ENCODE data around the gene ROPN1B.
A peak's percentile ranks its signal among the peaks of the same experiment; 100 is the strongest.
"Not testable (repeated sequence)": the region's sequence is repeated elsewhere in the genome, so short reads cannot be mapped to it uniquely, and the experiment has no call there.

Gene ROPN1B

GRCh38 chr3:125958511-125959316, 10.3 kb upstream of the ROPN1B start:
- no peak for DNase-seq (ENCODE audit: low read depth)

GRCh38 chr3:125959317-125960065, 9.5 kb upstream of the ROPN1B start:
- DNase-seq (ENCODE audit: low read depth): no peak

- DNase-seq (ENCODE audit: low read depth): no peak
Measured at GRCh38 chr3:125960066-125960424, 8.9 kb upstream of the ROPN1B start.

DNA sequence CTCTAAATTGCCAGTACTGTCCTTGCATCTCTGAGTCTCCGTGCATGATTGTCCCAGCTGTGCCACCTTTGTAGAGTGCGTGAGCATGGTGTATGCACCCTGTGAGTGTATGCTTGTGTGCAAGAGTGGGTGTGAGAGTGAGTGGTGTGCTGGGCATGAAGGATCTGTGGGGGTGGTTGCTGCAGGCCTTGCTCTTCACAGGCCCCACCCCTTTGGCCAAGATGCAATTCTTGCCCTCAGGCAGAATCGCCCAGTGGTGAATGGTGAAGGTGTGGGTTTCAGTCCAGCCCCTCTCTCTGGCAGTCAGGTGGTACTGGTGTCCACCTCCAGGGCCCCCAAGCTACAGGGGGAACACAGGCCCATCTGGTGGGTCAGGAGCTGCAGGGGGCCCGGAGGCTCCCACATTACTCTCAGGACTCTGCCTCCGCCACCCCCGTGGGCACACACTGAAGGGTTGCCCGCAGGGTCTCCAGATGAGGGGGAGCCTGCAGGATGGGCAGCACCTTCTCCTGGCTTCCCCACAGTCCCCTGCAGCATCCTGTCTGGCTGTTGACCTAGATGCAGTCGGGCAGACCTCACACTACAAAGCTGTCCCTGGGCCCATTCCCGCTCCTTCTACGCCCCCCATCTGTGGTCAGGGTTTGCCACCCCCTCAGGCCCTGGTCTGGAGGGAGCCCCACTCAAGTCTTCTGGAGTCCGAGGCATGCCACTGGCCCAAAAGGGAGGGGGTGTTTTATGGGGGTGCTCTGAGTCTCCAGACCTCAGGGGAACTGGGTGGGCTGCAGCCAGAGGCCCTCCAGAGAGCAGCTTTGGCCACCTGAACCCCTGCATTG, 8.3 kb upstream of the ROPN1B start:
- no peak for DNase-seq (ENCODE audit: low read depth)

DNA sequence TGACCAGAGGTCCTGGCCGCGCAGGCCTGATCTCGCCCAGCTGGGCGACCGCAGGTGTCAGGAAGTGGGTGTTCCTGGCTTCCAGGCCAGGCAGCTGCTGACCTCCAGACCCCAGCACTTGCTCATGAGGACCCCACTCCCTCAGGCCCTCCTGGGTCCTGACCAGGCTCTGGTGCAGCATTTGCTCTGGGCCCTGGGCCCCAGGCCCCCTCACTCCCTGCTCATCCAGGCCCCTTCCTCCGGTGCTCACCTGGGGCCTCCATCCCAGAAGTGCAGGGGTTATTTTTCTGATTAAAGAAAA, 7.7 kb upstream of the ROPN1B start:
- no peak for DNase-seq (ENCODE audit: low read depth)

DNA sequence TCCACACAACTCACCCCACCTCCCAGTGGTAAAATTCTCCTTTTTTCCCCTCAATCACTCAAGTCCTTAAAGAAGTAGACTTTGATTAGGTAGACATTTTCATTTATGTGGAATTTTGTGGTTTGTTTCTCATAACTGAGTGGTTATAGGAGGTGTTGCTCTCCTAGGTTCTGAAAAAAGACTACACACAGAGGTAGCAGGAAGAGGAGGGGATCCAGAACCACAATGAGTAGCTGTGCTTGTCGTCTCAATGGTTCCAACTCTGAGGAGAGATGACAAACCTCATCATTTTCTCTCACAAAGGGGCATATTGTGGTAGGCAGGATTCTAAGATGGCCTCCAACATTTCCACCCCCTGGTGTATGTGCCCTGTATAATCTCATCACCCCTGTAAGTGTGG, 5.1 kb upstream of the ROPN1B start:
- DNase-seq (ENCODE audit: low read depth): not testable (repeated sequence)

GRCh38 chr3:125965505-125965904, 3.5 kb upstream of the ROPN1B start:
- no peak for DNase-seq (ENCODE audit: low read depth)

DNA sequence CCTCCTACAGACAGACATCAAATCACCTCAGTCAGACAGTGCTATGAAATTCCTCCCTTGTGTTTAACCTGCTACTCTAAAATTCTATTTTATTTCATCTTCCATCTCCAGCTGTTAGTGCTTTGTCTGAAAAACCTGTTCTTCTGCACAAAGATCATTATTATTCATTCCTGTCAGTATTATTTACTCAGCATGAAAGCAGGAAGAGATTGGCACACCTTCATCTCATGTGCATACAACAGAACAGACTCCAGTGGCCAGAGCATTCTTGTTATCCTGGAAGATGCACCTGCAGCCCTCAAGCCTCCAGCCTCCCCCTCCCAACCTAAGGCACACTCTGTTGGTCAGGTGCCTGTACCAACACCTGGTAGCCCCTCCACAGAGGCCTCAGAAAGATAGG, 1.8 kb upstream of the ROPN1B start:
- no peak for DNase-seq (ENCODE audit: low read depth)

DNA sequence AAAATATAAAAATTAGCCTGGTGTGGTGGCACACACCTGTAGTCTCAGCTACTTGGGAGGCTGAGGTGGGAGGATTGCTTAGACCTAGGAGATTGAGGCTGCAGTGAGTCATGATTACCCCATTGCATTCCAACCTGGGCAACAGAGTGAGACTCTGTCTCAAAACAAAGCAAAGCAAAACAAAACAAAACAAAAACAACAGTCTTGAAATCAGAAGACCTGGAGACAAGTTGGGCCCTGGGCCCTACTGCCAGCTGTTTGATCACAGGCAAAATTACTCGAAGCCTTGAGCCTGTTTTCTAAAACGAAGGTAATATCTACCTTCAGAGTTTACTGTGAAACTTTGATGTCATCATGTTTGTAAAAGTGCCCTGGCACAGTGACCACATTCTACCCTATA, 857 bp upstream of the ROPN1B start:
- DNase-seq (ENCODE audit: low read depth): not testable (repeated sequence)

- not testable (repeated sequence) for DNase-seq (ENCODE audit: low read depth)
Measured at GRCh38 chr3:125971997-125972944, 3.3 kb downstream of the ROPN1B start.

GRCh38 chr3:125975245-125976002, 6.4 kb downstream of the ROPN1B start:
- DNase-seq (ENCODE audit: low read depth): not testable (repeated sequence)

- DNase-seq (ENCODE audit: low read depth): not testable (repeated sequence)
Measured at GRCh38 chr3:125976003-125976390, 7.0 kb downstream of the ROPN1B start.

DNA sequence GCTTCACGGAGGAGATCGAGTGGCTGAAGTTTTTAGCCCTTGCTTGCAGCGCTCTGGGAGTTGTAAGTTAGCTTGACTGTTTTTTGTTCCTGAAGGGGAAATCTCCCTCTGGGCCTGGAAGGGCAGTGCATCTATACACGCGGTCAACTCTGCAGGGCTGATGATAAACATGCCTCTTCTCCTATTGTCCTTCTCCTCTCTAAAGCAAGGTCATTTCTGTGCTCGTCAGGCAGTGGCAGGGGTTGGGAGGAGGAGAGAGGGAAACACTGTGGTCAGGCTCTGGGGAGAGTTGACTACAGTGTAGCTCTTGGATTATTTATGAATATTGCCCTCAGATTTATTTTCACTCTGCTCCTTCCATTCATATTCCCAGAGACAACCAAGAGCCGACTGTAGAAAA, 8.1 kb downstream of the ROPN1B start:
- DNase-seq (ENCODE audit: low read depth): not testable (repeated sequence)

GRCh38 chr3:125984951-125985350, 16.0 kb downstream of the ROPN1B start:
- DNase-seq (ENCODE audit: low read depth): not testable (repeated sequence)

- peak; percentile 71 for DNase-seq (ENCODE audit: low read depth)
Measured at GRCh38 chr3:125990253-125990970, 21.4 kb downstream of the ROPN1B start.

DNA sequence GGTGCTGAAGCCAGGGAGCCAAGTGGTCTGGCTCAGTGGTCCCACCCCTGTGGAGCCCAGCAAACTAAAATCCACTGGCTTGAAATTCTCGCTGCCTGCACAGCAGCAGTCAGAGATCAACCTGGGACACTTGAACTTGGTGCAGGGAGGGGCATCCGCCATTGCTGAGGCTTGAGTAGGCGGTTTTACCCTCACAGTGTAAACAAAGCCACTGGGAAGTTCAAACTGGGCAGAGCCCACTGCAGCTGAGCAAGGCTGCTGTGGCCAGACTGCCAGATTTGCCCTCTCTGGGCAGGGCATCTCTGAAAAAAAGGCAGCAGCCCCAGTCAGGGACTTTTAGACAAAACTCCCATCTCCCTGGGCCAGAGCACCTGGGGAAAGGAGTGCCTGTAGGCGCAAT, 27.8 kb downstream of the ROPN1B start:
- not testable (repeated sequence) for DNase-seq (ENCODE audit: low read depth)

DNA sequence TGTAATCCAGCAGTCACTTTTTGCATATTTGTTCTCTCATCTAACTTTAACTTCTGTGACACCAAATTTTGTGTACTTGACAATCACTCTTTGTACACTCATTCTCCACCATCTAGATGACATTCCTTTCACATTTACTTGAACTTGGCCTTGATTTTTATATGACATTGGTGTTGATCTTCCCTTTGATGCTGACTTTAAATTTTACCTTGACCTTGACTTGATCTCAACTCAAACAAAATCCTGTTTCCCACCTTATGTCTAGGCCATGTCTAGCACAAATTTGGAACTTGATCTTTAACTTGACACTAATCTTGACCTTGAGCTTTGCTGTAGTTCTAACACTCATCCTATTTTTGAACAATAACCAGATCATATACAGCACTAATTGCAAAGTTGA, 33.2 kb downstream of the ROPN1B start:
- no peak for DNase-seq (ENCODE audit: low read depth)

GRCh38 chr3:126003447-126004190, 34.6 kb downstream of the ROPN1B start:
- DNase-seq (ENCODE audit: low read depth): no peak

DNA sequence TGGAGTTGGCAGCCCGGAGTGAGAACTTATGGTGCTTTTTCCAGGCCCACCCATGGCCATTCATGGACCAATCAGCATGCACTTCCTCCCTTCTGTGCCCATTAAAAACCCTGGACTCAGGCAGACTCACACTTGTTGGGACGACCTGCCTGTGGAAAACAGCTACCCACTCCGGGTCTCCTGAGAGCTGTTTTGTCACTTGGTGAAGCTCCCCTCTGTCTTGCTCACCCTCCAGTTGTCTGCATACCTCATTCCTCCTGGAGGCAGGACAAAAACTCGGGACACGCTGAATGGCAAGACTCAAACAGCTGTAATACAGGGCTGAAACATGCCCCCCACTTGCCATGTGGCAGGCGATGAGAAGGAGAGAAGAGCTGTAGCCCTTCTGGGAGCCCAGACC, 35.2 kb downstream of the ROPN1B start:
- DNase-seq (ENCODE audit: low read depth): no peak
